Lower lobe of right lung (tissue), 2 donors: Measurements from ENCODE around the gene NFIA. TPM values are rescaled to one million over a fixed set of nuclear protein-coding genes. Genes with fewer than 3 reads are reported as not detected.

Experiments
- ATAC-seq, 2 donors: fragments of 200-7000 bp; cut with Tn5 transposase; one replicate each; pipeline ENCODE4 v1.9.1; 2020 to 2022; ENCODE audit warnings: mild to moderate bottlenecking in 2 of 2, moderate library complexity in 2 of 2
- DNase-seq: peaks from one replicate; pipeline ENCODE4 v3.0.0-alpha.2; 2020
- H3K27ac ChIP-seq: fragments of 200-600 bp; one replicate; pipeline ENCODE4 v1.8.0; 2022
- H3K27me3 ChIP-seq: fragments of 200-600 bp; one replicate; pipeline ENCODE4 v1.8.0; 2022; ENCODE audit warnings: low read depth
- H3K36me3 ChIP-seq: fragments of 200-600 bp; one replicate; pipeline ENCODE4 v1.8.0; 2022; ENCODE audit warnings: mild to moderate bottlenecking
- H3K4me1 ChIP-seq: fragments of 200-600 bp; one replicate; pipeline ENCODE4 v1.8.0; 2022
- H3K4me3 ChIP-seq: fragments of 200-600 bp; one replicate; pipeline ENCODE4 v1.8.0; 2022; ENCODE audit warnings: mild to moderate bottlenecking
- H3K9me3 ChIP-seq: fragments of 200-600 bp; one replicate; pipeline ENCODE4 v1.8.0; 2022
- CTCF ChIP-seq: fragments of 200-600 bp; IDR thresholded peaks from one replicate; pipeline ENCODE4 v1.8.0; 2022; ENCODE audit warnings: antibody characterized with exemption, mild to moderate bottlenecking
- intact Hi-C: fragments of 100-400 bp; cut with DNase I; formaldehyde crosslinking; loops from one replicate; pipeline ENCODE4 v1.11.0; 2022
- total RNA-seq: library from RNA; stranded (reverse); fragmentation: NEBNext Ultra II Directional; extraction: Animal tissue kit (Norgen Biotek cat#: 25700); gene quantifications from one replicate; pipeline ENCODE4 v1.2.1, GENCODE V29; 2021
- donor health status: DM: no; HTN: yes; CAD: no; lungs with severe emphysema.

NFIA gene
- total RNA-seq, 1 donor from 2014 or later: 70.0 TPM

- ATAC-seq: no peak
- Histone ChIP-seq H3K4me3 (no peak overlapping the region), H3K27ac (no peak overlapping the region), H3K9me3 (no peaks in the 10 kb centered on the region), H3K4me1 (no peaks in the 10 kb centered on the region), H3K27me3 (no peaks in the 10 kb centered on the region), H3K36me3 (no peaks in the 10 kb centered on the region)
- no peak for DNase-seq
- no peak for TF ChIP-seq CTCF
- intact Hi-C loops: no loop called here
These were observed 187.7 kb downstream of the NFIA start for GRCh38 chr1:61270107-61270506.

GRCh38 chr1:61270761-61271411, 188.5 kb downstream of the NFIA start:
- no peak for ATAC-seq
- Histone ChIP-seq H3K4me1 (no peaks in the 10 kb centered on the region), H3K4me3 (no peak overlapping the region), H3K27me3 (no peaks in the 10 kb centered on the region), H3K9me3 (no peaks in the 10 kb centered on the region), H3K27ac (no peak overlapping the region), H3K36me3 (no peaks in the 10 kb centered on the region)
- intact Hi-C loops: no loop called here
- no peak for DNase-seq
- no peak for TF ChIP-seq CTCF

- no peaks in the 10 kb centered on the region for H3K4me1 ChIP-seq
These were observed 189.0 kb downstream of the NFIA start for GRCh38 chr1:61271412-61271789.

GRCh38 chr1:61273167-61273705, 190.9 kb downstream of the NFIA start:
- no peak for ATAC-seq
- no peak for TF ChIP-seq CTCF
- Histone ChIP-seq H3K4me1 (no peaks in the 10 kb centered on the region), H3K27ac (no peak overlapping the region), H3K27me3 (no peaks in the 10 kb centered on the region), H3K36me3 (no peaks in the 10 kb centered on the region), H3K9me3 (no peaks in the 10 kb centered on the region), H3K4me3 (no peak overlapping the region)
- no peak for DNase-seq
- intact Hi-C loops: no loop called here

More at GRCh38 chr1:61271412-61271789, 189.0 kb downstream of the NFIA start:
- Histone ChIP-seq H3K27me3 (no peaks in the 10 kb centered on the region), H3K9me3 (no peaks in the 10 kb centered on the region), H3K36me3 (no peaks in the 10 kb centered on the region), H3K27ac (no peak overlapping the region), H3K4me3 (no peak overlapping the region)
- TF ChIP-seq CTCF: no peak
- intact Hi-C loops: no loop called here
- ATAC-seq (no peak), DNase-seq (no peak)

- intact Hi-C loops: no loop called here
- no peak for ATAC-seq
These were observed 191.5 kb downstream of the NFIA start for GRCh38 chr1:61273861-61274260.

More at GRCh38 chr1:61273861-61274260, 191.5 kb downstream of the NFIA start:
- H3K9me3 ChIP-seq: no peaks in the 10 kb centered on the region
- no peaks in the 10 kb centered on the region for H3K36me3 ChIP-seq
- DNase-seq: no peak
- H3K4me3 ChIP-seq: no peak overlapping the region
- TF ChIP-seq CTCF: no peak
- H3K27ac ChIP-seq: no peak overlapping the region
- no peaks in the 10 kb centered on the region for H3K27me3 ChIP-seq
- peaks cover 4% of the 10 kb centered on the region for H3K4me1 ChIP-seq
